ENCODE results near the gene PNLIPRP3.

PNLIPRP3 gene

DNA sequence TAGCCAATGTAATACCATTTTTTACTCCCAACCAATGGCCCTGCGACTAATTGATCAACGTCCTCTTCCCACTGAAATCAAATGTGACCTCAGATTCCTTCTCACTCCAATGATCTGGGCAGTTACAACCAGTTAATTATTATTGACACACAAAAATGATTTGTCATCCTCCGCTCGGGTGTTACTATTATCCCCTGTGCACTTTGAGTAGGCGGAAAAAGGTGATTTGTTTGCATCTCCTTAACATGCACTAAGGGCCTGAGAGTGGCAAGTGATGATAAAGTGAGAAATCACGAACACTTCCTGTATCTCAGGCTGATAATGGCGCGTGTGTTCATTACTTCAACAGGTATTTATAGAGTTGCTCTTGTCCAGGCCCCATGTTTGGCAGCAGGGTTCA is 77.1 kb downstream of the PNLIPRP3 start:
- no peak for DNase-seq

DNA sequence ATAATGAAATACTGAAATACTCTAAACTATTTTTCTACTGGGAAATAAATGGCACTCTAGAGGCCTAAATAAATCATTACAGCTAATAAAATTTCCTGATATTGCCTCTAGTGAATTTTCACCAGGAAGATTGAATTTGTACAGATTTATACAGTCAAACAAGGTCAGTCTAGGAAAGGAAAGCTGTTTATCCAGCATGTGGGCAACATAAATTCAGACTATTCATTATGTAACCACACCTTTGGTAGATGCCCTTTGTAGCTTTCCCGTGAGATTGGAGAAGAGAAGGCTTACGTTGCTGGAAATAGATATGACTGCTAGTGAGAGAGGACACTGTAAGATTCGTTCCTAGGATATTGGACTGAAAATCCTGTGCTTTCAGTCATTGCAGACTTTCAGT is 82.9 kb downstream of the PNLIPRP3 start:
- no peak for DNase-seq

DNA sequence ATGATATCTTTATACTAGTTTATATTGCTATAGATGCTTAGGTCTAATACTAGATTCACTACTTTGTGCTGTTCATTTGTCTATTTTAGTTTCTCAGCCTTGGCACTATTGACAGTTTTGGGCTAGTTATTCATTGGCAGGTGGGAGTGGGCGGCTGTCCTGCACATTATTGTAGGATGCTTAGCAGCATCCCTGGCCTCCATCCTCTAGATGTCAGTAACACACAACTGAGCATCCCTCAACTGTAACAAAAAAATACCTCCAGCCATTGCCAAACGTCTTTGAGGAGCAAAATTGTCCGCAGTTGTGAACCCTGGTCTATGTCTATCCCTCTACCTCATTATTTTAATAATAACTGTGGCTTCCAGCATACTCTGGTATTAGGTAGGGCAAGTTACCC is 83.7 kb downstream of the PNLIPRP3 start:
- DNase-seq = no peak

DNA sequence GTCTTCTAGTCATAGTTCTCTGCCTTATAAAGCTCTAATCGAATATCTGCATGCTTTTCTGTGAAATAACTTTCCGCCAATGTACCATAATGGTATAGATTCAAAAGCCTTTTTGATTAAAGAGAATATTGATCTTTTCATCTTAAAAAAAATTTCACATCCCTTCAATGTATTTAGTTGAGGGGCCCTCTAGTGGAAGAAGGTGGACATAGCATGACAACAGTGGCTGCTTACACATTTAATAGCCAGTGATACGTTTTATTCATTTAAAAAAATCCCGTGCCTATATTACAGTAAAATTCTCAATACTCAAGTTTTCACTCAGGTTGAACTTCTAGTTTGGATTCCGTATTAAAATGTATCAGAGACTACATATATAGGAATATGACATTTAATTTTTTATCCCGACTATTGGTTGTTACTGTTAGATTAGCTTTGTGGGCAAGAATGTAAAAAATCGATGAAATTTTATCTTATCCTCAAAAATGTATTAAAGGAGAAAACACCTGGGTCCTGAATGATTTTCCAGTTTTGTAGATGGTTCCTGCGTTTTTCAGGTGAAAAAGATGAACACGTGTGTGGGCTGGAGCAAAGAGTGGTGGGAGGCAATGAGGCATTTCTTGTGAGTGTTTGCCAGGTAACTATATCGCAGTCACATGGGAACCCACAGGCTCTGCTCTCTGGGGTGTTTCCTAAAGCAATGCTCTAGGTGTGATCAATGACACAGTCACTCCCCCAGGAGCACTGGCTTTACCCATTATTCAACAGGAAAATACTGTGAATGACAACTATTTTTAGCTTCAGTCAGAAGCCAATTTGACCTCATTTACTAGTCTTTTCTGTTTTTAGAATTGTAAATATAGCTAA is 94.0 kb downstream of the PNLIPRP3 start:
- DNase-seq = peak in 3 of 51 donors; percentile 1 to 3 (median 1)

DNA sequence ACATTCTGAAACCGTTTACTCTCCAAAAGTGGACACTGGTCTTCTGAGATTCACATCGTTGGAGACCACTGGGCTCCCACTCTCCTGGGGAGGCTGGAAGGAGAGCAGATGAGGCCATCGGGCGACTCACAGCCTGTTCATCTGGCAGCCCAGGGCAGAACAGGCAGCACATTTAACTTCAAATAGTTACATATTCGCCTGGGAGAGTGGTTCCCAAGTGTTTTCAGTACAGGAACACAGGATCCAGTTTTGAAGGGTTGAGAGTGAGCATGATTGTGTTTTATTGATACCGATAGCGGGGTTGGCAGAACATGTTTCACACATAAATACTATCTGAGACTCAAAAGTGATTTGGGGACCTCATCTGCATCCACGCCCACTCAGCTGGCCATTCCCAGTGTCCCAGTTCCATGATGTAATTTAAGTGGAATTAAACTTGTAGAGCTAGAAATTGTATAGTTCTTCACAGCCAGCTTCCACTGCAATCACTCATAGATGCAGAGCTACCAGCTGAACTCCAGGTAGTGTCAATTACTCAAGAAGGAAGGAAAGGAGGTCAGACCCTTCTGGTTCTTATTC is 95.2 kb downstream of the PNLIPRP3 start:
- no peak for DNase-seq

DNA sequence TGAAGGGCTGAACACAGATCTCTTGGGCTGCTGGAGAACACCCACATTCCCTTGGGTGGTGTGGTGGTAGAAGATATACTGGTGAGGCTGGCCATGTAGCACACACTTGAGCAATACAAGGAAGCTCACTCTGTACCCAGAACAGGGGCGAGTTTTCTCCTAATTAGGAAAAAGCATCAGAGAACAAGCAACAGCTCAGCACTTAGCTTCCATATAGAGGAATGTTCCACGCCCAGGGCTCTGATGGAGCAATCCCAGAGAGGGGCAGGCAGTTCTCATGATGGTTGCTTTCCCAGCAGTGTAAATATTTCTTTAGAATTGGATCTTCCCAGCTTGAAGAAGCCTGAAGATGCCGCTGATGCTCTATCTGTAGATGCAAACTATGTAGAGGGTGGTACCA is 97.1 kb downstream of the PNLIPRP3 start:
- DNase-seq = no peak

DNA sequence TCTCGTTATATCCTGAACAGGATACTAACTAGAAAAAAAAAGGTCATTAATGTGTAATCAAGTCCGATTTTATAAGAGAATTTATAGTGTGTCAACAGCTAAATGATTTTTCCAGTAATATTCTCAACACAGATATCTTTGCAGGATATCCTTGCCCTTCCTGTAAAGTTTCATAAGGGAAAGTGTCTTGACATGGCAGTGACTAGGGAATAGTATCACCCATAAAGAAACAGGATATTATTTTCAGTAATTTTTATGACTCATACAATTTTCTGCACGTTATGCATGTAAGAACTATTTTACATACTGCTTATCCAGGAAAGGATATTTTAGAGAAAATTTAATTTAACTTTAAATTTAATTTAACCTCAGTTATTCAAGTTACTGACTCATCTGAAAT is 98.6 kb downstream of the PNLIPRP3 start:
- no peak for DNase-seq

Data from hypothalamus (tissue), 51 donors.